Naive B cell (primary cell): ENCODE data around the gene KRTAP19-2. TPM values are rescaled to one million over a fixed set of nuclear protein-coding genes. Genes with fewer than 3 reads are reported as not detected.
A peak's percentile ranks its signal among the peaks of the same experiment; 100 is the strongest.
"Not testable (repeated sequence)": the region's sequence is repeated elsewhere in the genome, so short reads cannot be mapped to it uniquely, and the experiment has no call there.

ENCODE experiments used
- ATAC-seq, 2 donors: fragments of 150-1000 bp; cut with Tn5 transposase; 2 replicates each; pipeline ENCODE4 v1.10.0; 2021; ENCODE audit warnings: low read depth in 2 of 2, mild to moderate bottlenecking in 2 of 2, moderate library complexity in 2 of 2
- DNase-seq: peaks from one replicate; pipeline ENCODE4 v3.0.0; 2022
- H3K27ac Mint-ChIP-seq, 6 donors: one replicate each; pipeline ENCODE4 v1.8.0; 2020 to 2022; ENCODE audit warnings: mild to moderate bottlenecking in 6 of 6, mixed read lengths in 6 of 6, moderate library complexity in 5 of 6, inconsistent platforms in 2 of 6
- H3K27me3 Mint-ChIP-seq, 3 donors: one replicate each; pipeline ENCODE4 v1.8.0; 2021 to 2022; ENCODE audit warnings: mixed read lengths in 3 of 3, mild to moderate bottlenecking in 1 of 3
- H3K36me3 Mint-ChIP-seq, 2 donors: one replicate each; pipeline ENCODE4 v1.8.0; 2020 to 2022; ENCODE audit warnings: mixed read lengths in 2 of 2, inconsistent platforms in 1 of 2, mild to moderate bottlenecking in 1 of 2
- H3K4me1 Mint-ChIP-seq, 3 donors: one replicate each; pipeline ENCODE4 v1.8.0; 2020 to 2022; ENCODE audit warnings: mixed read lengths in 3 of 3, inconsistent platforms in 1 of 3, mild to moderate bottlenecking in 1 of 3, moderate library complexity in 1 of 3
- H3K4me3 Mint-ChIP-seq, 8 donors: one replicate each; pipeline ENCODE4 v1.8.0; 2020 to 2022; ENCODE audit warnings: mild to moderate bottlenecking in 8 of 8, mixed read lengths in 8 of 8, moderate library complexity in 8 of 8, inconsistent platforms in 2 of 8
- H3K9me3 Mint-ChIP-seq, 7 donors: one replicate each; pipeline ENCODE4 v1.8.0; 2020 to 2022; ENCODE audit warnings: mixed read lengths in 7 of 7, mild to moderate bottlenecking in 5 of 7, inconsistent platforms in 2 of 7, moderate library complexity in 1 of 7
- polyA plus RNA-seq, 6 donors: library from polyadenylated mRNA; unstranded; fragments of 300-500 nt; fragmentation: Illumina TruSeq; gene quantifications; one replicate each; pipeline ENCODE4 v1.2.3, GENCODE V29; 2021; ENCODE audit warnings: low read depth in 6 of 6

Gene KRTAP19-2
- polyA plus RNA-seq, result not detected

GRCh38 chr21:30487336-30487735 lies at the start of gene KRTAP19-2:
Gene KRTAP19-2, minus strand, starts transcription at chr21:30487436. Its CDS starts 88 bp downstream, at chr21:30487348.
- H3K27ac Mint-ChIP-seq, result no peak within 1 kb of the TSS
- no peak for DNase-seq
- H3K4me1 Mint-ChIP-seq, result no peaks in the 10 kb centered on the region
- no peaks in the 10 kb centered on the region for H3K36me3 Mint-ChIP-seq
- H3K9me3 Mint-ChIP-seq, result peaks cover 0 to 26% (median 7%) of the 10 kb centered on the region in 7 donors
- H3K4me3 Mint-ChIP-seq, result no peak within 1 kb of the TSS
- H3K27me3 Mint-ChIP-seq, result no peaks in the 10 kb centered on the region
- no peak for ATAC-seq

- ATAC-seq (no peak), DNase-seq (no peak)
- no peaks in the 10 kb centered on the region for H3K27me3 Mint-ChIP-seq
- H3K9me3 Mint-ChIP-seq, result peaks cover 0 to 4% (median 2%) of the 10 kb centered on the region in 7 donors
- no peak overlapping the region for H3K4me3 Mint-ChIP-seq
- no peaks in the 10 kb centered on the region for H3K36me3 Mint-ChIP-seq
- H3K27ac Mint-ChIP-seq, result no peak overlapping the region
- H3K4me1 Mint-ChIP-seq, result no peaks in the 10 kb centered on the region
Measured at GRCh38 chr21:30518876-30519275, 31.6 kb upstream of the KRTAP19-2 start.

GRCh38 chr21:30515681-30516080 lies 28.4 kb upstream of the KRTAP19-2 start:
- no peak overlapping the region for H3K27ac Mint-ChIP-seq
- no peaks in the 10 kb centered on the region for H3K27me3 Mint-ChIP-seq
- DNase-seq (no peak), ATAC-seq (no peak)
- peaks cover 0 to 4% (median 2%) of the 10 kb centered on the region in 7 donors for H3K9me3 Mint-ChIP-seq
- no peaks in the 10 kb centered on the region for H3K36me3 Mint-ChIP-seq
- no peak overlapping the region for H3K4me3 Mint-ChIP-seq
- no peaks in the 10 kb centered on the region for H3K4me1 Mint-ChIP-seq

- not testable (repeated sequence) for H3K27ac Mint-ChIP-seq, DNase-seq, H3K36me3 Mint-ChIP-seq, H3K4me3 Mint-ChIP-seq, H3K9me3 Mint-ChIP-seq, H3K4me1 Mint-ChIP-seq, H3K27me3 Mint-ChIP-seq, ATAC-seq
Measured at GRCh38 chr21:30505621-30506205, 18.5 kb upstream of the KRTAP19-2 start.

GRCh38 chr21:30502041-30502440 lies 14.8 kb upstream of the KRTAP19-2 start, which contains the start of gene KRTAP19-5:
Gene KRTAP19-5, minus strand, starts transcription at chr21:30502141. Its CDS starts 51 bp downstream, at chr21:30502090.
- no peaks in the 10 kb centered on the region for H3K36me3 Mint-ChIP-seq
- H3K27ac Mint-ChIP-seq, result no peak within 1 kb of the TSS
- peaks cover 0 to 7% (median 0%) of the 10 kb centered on the region in 7 donors for H3K9me3 Mint-ChIP-seq
- peak within 1 kb of the TSS in 1 of 8 donors; percentile 13 for H3K4me3 Mint-ChIP-seq
- no peaks in the 10 kb centered on the region for H3K27me3 Mint-ChIP-seq
- ATAC-seq (no peak), DNase-seq (no peak)
- no peaks in the 10 kb centered on the region for H3K4me1 Mint-ChIP-seq

- H3K27me3 Mint-ChIP-seq, result no peaks in the 10 kb centered on the region
- no peak within 1 kb of the TSS for H3K4me3 Mint-ChIP-seq
- no peaks in the 10 kb centered on the region for H3K4me1 Mint-ChIP-seq
- H3K27ac Mint-ChIP-seq, result no peak within 1 kb of the TSS
- DNase-seq (no peak), ATAC-seq (no peak)
- peaks cover 0 to 3% (median 0%) of the 10 kb centered on the region in 7 donors for H3K9me3 Mint-ChIP-seq
- no peaks in the 10 kb centered on the region for H3K36me3 Mint-ChIP-seq
Measured at GRCh38 chr21:30497065-30497464, 9.8 kb upstream of the KRTAP19-2 start, which contains the start of gene KRTAP19-4. Gene KRTAP19-4, minus strand, starts transcription at chr21:30497165. Its CDS starts 55 bp downstream, at chr21:30497110.

- Mint-ChIP-seq H3K27me3 (no peaks in the 10 kb centered on the region), H3K4me3 (no peak within 1 kb of the TSS), H3K9me3 (peaks cover 0 to 10% (median 2%) of the 10 kb centered on the region in 7 donors), H3K36me3 (no peaks in the 10 kb centered on the region), H3K27ac (peak within 1 kb of the TSS in 1 of 6 donors; percentile 93), H3K4me1 (no peaks in the 10 kb centered on the region)
- no peak for DNase-seq
- no peak for ATAC-seq
Measured at GRCh38 chr21:30491963-30492428, 4.8 kb upstream of the KRTAP19-2 start, which contains the start of gene KRTAP19-3. Gene KRTAP19-3, minus strand, starts transcription at chr21:30492013. Its CDS starts 56 bp downstream, at chr21:30491957.

- peaks cover 0 to 26% (median 7%) of the 10 kb centered on the region in 7 donors for H3K9me3 Mint-ChIP-seq
- no peak for ATAC-seq
- no peak for DNase-seq
- no peak overlapping the region for H3K27ac Mint-ChIP-seq
- no peak overlapping the region for H3K4me3 Mint-ChIP-seq
- no peaks in the 10 kb centered on the region for H3K27me3 Mint-ChIP-seq
- no peaks in the 10 kb centered on the region for H3K36me3 Mint-ChIP-seq
- no peaks in the 10 kb centered on the region for H3K4me1 Mint-ChIP-seq
Measured at GRCh38 chr21:30486180-30486579, 1.1 kb downstream of the KRTAP19-2 start.

- Mint-ChIP-seq H3K27me3 (no peaks in the 10 kb centered on the region), H3K4me1 (no peaks in the 10 kb centered on the region), H3K4me3 (no peak overlapping the region), H3K36me3 (no peaks in the 10 kb centered on the region), H3K9me3 (peaks cover 0 to 17% (median 7%) of the 10 kb centered on the region in 7 donors), H3K27ac (no peak overlapping the region)
- no peak for DNase-seq
- ATAC-seq, result no peak
Measured at GRCh38 chr21:30482130-30482529, 5.1 kb downstream of the KRTAP19-2 start.

- H3K27me3 Mint-ChIP-seq, result no peaks in the 10 kb centered on the region
- H3K9me3 Mint-ChIP-seq, result peaks cover 0 to 6% (median 2%) of the 10 kb centered on the region in 7 donors
- H3K4me1 Mint-ChIP-seq, result no peaks in the 10 kb centered on the region
- no peak for DNase-seq
- ATAC-seq, result no peak
- H3K4me3 Mint-ChIP-seq, result no peak within 1 kb of the TSS
- no peak within 1 kb of the TSS for H3K27ac Mint-ChIP-seq
- H3K36me3 Mint-ChIP-seq, result no peaks in the 10 kb centered on the region
Measured at GRCh38 chr21:30480145-30480544, 7.1 kb downstream of the KRTAP19-2 start, which contains the start of gene KRTAP19-1. Gene KRTAP19-1, minus strand, starts transcription at chr21:30480367. Its CDS starts 50 bp downstream, at chr21:30480317.

GRCh38 chr21:30479259-30479658 lies 8.0 kb downstream of the KRTAP19-2 start:
- ATAC-seq, result no peak
- Mint-ChIP-seq H3K36me3 (no peaks in the 10 kb centered on the region), H3K9me3 (peaks cover 0 to 6% (median 2%) of the 10 kb centered on the region in 7 donors), H3K4me1 (no peaks in the 10 kb centered on the region), H3K27me3 (no peaks in the 10 kb centered on the region), H3K4me3 (no peak overlapping the region), H3K27ac (no peak overlapping the region)
- no peak for DNase-seq

- no peaks in the 10 kb centered on the region for H3K4me1 Mint-ChIP-seq
- H3K4me3 Mint-ChIP-seq, result no peak overlapping the region
- DNase-seq (no peak), ATAC-seq (no peak)
- H3K9me3 Mint-ChIP-seq, result peaks cover 0 to 6% (median 2%) of the 10 kb centered on the region in 7 donors
- no peak overlapping the region for H3K27ac Mint-ChIP-seq
- no peaks in the 10 kb centered on the region for H3K27me3 Mint-ChIP-seq
- H3K36me3 Mint-ChIP-seq, result no peaks in the 10 kb centered on the region
Measured at GRCh38 chr21:30478004-30478403, 9.2 kb downstream of the KRTAP19-2 start.

GRCh38 chr21:30468900-30469714 lies 18.1 kb downstream of the KRTAP19-2 start:
- ATAC-seq (no peak), DNase-seq (no peak)
- peaks cover 0 to 3% (median 2%) of the 10 kb centered on the region in 7 donors for H3K9me3 Mint-ChIP-seq
- no peaks in the 10 kb centered on the region for H3K36me3 Mint-ChIP-seq
- H3K27ac Mint-ChIP-seq, result peak overlapping the region in 1 of 6 donors; percentile 9
- H3K27me3 Mint-ChIP-seq, result peaks cover 0 to 6% (median 0%) of the 10 kb centered on the region in 3 donors
- H3K4me1 Mint-ChIP-seq, result no peaks in the 10 kb centered on the region
- H3K4me3 Mint-ChIP-seq, result no peak overlapping the region
